ENCODE results near the gene CDC45.

CDC45 gene

DNA sequence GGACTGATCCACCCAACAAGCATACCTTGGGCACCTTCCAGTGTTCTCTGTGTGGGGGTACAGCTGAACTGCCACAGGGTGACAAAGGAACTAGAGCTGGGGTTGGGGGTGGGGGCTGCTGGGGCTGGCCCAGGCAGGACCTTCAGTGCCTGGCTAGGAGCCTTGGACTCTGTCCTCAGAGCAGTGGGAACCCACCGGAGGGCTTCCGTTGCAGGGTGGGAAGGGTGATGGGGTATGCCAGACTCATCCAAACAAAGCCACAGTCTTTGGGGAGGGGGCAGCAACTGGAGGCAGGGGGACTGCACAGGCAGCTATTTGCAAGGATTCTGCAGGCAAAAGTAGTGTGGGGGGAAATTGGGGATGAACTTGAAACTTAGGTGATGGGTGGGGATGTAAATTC, 80.2 kb downstream of the CDC45 start:
- no peak for DNase-seq (ENCODE audit: low read depth)

DNA sequence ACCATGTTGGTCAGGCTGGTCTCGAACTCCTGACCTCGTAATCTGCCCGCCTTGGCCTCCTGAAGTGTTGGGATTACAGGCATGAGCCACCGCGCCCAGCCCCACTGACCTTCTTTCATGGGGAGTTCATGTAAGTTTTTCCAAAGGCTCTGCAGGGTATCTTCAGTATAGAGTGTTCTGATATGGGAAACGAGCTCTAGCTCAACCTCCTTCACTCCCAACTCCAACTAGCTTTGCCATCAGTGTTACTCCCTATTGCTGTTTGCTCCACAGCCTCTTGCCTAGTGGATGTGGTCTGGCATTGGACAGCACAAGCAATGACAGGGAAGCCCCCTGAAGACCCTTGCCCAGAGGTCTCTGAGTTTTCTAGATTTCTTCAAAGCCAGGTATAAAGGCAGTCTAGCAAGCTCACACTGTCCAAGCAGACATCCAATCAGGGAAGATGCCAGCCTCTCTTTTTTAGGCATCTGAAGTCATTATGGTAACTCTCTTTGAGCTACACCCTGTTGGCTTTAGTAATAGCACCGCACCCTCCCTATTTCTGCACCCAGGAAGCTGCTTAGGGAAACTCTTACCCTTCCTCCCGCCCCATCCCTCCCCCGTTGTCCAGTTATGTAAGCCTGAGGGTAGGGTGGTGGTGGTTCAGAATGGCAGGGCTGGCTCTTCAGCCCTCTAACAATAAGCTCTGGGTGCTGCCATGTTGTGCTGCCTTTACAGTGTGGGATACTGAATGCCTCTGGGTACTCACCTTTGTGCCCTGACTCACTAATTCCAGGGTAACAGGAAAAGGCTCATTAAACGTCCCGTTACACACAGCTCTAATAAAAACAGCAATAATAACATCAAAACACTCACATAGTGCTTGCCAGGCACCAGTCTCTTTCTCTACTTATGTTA, 85.9 kb downstream of the CDC45 start:
- no peak for DNase-seq (ENCODE audit: low read depth)

DNA sequence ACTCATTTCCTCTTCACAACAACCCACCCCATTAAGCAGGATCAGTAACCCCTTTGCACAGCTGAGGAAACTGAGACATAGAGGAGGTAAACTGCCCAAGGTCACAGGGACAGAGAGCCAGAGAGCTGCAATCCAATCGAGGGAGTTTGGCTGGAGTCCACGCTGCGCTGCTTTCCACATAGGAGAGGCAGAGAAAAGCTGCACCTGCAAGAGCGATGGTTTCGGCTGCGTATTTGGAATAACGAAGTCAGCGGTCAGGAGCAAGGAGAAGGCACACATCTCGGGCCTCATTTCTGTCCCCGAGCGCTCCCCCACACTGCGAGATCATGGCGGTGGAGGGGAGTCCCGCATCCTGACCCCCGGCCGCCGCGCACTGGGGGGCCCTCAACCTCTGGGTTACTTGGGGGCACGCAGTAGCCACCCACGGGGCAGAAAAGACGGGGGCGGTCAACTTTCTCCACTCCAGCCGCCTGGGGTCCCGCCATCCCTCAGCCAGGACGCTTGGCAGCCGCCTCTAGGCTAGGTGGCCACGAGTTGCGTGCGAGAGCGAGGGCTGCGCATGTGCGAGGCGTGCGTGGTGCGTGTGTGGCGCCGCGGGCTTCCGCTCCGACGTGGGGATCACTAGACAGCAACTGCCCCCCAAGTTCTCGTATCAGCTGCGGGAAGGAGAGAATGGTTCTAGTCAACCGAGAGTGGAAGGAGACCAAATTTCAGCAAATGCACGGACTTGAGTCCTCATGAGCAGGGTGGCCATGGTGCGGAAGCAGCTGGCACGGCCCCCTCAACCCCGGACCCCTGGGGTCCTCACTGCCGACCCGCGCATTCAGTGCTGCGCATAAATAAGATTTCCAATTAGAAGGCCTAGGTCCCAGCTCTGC, 86.8 kb downstream of the CDC45 start:
- DNase-seq (ENCODE audit: low read depth), result no peak

DNA sequence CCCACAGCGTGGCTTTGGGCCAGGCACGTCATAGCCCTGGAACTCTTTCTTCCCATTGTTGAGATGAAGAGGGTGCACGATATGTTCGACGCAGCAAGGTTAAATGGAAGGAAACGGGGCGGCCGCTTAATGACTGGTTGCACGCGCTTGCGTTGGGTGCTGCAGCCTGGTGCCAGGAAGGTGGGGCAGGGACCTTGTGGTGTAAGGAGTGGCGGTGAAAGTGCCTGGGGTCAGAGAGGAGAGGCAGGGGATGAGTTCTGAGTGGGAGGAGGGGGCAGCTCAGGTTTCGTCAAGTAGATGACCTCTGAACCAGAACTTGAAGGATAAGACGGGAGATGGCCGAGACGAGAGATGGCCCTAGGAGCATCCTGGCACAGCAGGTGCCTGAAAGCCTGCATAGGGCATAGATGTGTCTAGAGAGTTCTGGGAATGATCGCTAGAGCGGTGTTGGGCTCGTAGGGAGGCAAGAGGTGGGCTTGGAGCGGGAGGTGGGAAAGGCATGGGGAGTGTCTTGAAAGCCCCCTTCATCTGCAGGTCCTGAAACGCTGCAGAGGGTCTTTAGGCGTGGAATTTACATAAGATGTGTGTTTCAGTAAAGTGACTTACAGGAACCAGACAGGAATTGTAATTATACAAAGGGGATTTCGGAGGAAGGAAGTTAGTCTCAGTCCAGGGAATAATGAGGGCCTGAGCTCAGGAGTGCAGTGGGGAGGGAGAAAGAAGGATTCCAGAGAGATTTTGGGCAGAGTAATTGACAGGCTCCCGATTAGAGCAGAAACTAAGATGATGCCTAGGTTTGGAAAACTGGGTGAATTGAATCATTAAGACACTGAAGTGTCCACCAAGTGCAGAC, 87.7 kb downstream of the CDC45 start:
- DNase-seq (ENCODE audit: low read depth), result no peak

DNA sequence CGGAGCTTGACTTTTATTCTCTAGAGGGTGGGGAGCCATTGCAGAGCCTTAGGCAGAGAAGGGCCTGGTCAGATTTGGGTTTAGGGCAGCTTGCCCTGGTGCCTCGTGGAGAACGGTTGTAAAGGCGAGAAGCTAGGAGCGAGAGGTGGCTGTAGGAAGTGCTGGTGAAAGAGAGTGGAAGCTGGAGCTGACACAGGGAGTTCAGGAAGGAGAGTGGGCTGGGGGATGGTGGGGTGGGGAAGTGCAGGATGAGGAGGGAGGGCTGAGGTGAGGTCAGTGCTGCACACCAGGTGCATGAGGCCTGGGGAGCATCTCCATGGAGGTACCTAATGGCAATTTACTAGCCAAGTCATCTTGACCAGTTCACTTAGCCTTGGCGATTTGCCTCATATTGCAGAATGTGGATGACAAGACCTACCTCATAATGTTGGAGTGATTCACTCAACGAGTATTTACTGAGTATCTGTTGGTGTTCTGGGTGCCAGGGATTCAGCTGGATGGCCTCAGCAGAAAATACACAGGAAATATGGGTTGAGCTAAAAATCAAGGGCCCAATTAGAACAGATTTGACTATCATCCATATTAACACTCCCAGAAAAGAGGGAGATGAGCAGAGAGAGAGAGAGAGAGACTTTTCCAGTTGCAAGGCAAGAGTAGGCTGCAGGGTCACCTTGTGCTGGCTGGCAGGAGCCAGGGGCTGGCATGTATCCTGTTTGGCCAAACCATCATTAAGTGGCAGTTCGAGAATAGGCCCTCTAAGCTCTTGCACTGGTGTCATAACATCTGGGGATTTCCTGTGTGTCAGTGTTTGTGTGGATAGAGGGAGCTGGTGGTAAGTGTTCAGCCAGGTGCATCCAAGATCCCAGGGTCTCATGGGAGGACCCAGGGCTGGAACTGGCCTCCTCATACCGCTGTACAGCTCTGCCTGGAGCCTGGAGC, 88.9 kb downstream of the CDC45 start:
- no peak for DNase-seq (ENCODE audit: low read depth)

DNA sequence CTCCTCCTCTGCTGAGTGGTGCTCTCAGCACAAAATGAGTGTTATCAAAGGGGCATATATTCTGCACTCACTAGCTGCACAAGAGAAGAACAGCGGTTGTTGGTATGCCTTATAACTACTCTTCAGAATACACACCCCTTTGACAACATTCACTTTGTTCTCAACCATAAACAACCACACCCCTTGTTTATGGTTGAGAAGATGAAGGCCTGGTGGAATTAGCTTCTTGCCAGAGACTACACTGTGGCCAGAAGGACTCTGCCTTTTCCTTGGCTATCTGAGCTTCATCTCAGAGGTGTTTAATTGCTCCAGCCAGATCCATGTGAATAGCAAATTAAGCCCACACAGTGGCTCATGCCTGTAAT, 89.5 kb downstream of the CDC45 start:
- no peak for DNase-seq (ENCODE audit: low read depth)

DNA sequence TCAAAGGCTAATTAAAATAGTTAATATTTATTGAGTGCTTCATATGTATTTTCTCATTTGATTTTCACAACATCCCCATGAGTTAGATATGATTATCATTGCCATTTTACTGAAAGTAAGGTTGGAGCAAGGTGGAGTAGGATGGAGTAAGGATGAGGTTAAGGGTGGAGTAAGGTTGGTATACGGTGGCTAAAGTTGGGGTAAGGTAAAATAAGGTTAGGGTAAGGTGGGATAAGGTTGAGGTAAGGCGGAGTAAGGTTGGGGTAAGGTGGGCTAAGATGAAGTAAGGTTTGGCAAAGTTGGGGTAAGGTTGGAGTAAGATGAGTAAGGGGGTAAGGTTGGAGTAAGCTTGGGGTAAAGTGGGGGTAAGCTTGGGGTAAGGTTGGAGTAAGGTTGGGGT, 90.3 kb downstream of the CDC45 start:
- no peak for DNase-seq (ENCODE audit: low read depth)
